ENCODE measurements around the gene ST3GAL6.
"Not testable (repeated sequence)": the region's sequence is repeated elsewhere in the genome, so short reads cannot be mapped to it uniquely, and the experiment has no call there.

The ST3GAL6 gene

DNA sequence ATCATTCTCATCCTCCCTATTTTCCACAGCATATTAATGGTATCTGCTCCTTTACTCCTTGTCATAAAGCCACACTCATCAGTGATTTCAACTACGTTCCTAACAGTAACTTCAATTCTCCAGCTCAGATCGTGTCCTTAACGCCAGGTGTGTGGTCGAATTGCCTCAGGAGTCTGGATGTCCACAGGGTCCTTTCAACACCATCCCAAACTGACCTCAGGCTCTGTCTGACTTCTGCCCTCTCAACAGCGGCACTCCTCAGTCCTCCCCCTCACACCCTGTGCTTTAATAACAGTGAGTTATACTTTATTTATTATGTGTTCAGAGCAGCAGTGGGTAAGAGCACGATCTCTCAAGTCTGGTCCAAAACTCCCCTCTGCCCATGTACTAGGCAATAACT lies 42.4 kb downstream of the ST3GAL6 start:
- no peak for DNase-seq (ENCODE audit: low read depth)

DNA sequence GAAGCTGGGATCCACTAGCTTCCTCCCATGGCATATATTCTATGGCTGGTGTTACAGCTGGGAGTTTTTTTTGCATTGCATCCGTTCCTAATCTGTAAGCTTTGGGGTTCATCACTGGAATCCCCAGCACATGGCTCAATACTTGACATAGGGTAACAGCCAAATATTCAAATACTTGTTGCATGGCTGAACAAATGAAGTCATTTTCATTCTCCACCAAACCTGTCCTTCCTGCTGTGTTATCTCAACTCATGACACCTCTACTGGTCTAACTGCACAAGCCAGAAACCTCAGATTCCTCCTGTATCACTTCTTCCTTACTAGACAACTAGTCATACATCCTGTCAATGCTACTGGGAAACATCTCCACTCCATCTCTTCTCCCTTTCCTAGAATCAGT lies 43.4 kb downstream of the ST3GAL6 start:
- DNase-seq (ENCODE audit: low read depth) = no peak

DNA sequence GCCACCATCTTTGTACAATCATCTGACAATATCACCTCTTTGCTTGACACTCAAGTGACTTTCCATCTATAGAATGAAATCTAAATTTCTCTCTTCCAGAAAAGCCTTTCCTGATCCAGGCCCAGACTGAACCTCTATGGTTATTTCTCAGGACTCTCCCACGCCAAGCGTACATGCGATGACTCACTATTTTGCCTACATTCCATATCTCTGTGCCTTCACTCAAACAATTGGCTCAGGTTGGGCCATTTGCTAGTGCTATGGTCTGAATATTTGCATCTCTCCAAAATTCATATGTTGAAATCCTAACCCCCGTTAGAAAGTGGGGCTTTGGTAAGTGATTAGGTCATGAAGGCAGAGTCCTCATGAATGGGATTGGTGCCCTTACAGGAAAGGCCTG lies 43.9 kb downstream of the ST3GAL6 start:
- DNase-seq (ENCODE audit: low read depth) = no peak

DNA sequence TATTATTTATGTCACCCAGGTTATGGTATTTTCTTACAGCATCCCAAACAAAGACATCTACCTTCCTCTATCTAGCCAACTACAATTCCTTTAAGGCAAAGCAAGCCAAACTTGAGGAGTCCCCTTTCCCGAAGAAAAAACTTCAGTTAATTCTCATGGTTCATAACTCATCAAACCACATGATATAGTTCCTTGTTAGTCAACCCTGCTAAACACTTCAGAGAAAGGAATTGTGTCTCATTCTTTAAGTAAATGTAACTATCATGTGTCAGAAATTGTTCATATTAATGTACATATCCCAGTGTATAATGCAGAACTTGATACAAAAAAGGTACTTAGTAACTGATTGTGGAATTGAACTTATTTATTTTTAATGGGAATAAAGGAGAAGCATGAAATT lies 44.4 kb downstream of the ST3GAL6 start:
- no peak for DNase-seq (ENCODE audit: low read depth)

GRCh38 chr3:98808071-98808470 lies 44.9 kb downstream of the ST3GAL6 start:
- DNase-seq (ENCODE audit: low read depth) = no peak

GRCh38 chr3:98809557-98809956 lies 46.4 kb downstream of the ST3GAL6 start:
- no peak for DNase-seq (ENCODE audit: low read depth)

- no peak for DNase-seq (ENCODE audit: low read depth)
Observed at GRCh38 chr3:98811048-98811447, 47.9 kb downstream of the ST3GAL6 start.

- no peak for DNase-seq (ENCODE audit: low read depth)
Observed at GRCh38 chr3:98812851-98813374, 49.8 kb downstream of the ST3GAL6 start.

DNA sequence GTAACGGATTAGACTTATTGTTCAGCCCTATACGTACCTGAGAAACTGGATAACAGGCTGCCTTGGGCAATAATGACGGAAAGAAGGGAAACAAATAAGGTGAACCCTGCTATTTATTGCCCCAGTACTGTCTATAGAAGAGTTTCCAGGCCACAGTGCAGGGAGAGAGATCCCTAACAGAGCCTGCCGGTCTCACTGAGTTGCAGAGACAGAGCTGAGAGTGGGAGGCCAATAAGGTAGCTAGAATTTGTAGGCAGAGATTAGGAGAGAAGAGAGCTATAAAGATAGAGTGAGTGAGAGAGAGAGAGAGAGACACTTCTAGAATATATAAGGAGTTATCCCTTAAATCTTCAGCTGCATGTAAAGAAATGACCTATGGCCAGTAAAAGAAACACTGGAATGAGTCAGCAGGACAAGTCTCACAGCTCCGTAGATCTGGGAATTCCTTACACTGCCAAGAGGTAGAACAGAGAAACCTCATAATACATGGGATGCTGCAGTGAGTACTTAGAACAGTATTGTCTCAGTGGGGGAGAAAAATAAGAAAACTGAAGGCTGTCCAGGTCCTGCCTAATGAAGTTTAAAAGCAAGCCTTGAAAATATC lies 51.8 kb downstream of the ST3GAL6 start:
- no peak for DNase-seq (ENCODE audit: low read depth)

GRCh38 chr3:98817547-98818041 lies 54.5 kb downstream of the ST3GAL6 start:
- no peak for DNase-seq (ENCODE audit: low read depth)

DNA sequence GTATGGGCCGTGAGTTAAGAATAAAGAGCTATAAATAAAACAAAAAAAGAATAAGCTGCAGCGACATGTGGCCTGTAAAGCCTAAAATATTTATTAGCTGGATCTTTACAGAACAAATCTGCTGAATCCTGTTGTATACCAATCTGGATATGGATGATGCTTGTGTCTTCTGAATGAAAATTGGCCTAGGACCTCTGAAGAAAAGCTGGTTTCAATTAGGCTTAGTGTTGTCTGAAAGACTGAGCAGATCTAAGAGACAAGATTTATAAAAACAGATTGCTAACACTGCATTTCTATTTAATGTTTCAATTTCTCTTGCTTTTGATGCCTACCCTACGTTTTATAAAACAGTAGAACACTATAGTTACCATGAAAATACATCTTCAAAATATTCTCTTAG lies 57.9 kb downstream of the ST3GAL6 start:
- no peak for DNase-seq (ENCODE audit: low read depth)

DNA sequence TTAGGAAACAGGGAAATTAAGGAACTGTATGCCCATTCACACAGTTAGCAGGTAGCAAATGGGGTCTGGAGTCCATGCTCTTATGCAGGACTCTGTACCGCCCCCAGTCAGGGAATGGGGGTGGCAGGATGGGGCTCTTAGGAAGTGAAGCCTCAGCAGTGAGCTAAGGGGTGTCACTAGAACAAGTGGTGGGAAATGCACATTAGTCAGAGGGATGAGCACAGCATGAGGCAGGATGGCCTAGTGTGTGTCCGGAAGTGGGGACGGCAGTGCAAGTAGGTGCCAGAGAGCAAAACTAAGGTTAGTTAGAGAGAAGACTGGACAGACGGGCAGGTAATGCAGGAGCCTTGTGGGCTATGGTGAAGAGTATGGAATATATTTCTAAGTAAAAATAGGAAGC lies 60.7 kb downstream of the ST3GAL6 start:
- DNase-seq (ENCODE audit: low read depth) = no peak

GRCh38 chr3:98824256-98824655 lies 61.1 kb downstream of the ST3GAL6 start:
- no peak for DNase-seq (ENCODE audit: low read depth)

DNA sequence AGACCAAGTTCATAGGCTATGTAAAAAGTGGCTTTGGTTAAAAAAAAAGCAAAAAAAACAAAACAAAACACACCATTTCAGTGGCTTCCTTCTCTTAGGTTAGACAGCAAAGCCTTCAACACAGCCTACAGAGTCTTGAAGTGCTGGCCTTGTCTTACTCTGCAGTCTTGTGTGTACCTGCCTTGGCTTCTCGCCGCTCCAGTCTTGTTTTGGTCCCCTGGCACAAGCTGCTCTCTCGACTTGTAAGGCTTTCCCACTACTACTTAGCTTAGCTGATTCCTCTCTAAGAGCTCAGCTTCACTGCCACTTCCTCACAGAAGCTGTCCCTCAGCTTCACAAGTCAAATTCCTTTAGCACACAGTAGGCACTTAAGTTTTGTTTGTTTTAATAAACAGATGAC lies 63.0 kb downstream of the ST3GAL6 start:
- DNase-seq (ENCODE audit: low read depth) = no peak

- no peak for DNase-seq (ENCODE audit: low read depth)
Observed at GRCh38 chr3:98827221-98827920, 64.2 kb downstream of the ST3GAL6 start.

- DNase-seq (ENCODE audit: low read depth) = no peak
Observed at GRCh38 chr3:98829246-98829832, 66.2 kb downstream of the ST3GAL6 start.

GRCh38 chr3:98831060-98831459 lies 67.9 kb downstream of the ST3GAL6 start:
- DNase-seq (ENCODE audit: low read depth) = not testable (repeated sequence)

DNA sequence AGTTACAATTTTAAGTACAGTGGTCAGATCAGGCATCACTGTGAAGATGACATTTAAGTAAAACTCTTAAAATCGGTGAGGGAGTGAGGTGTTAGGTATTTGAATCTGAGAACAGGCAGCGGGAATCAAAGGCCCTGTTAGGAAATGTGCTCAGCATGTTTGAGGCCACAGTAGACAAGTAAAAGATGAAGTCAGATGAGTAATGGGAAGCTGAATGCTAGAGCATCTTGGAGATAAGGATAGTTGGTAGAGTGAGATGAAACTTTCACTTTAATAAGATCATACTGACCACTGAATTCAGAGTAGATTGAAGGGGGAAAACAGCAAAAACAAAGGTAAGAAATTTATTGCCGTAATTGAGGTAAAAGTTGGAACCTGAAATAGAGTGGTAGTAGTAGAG lies 76.7 kb downstream of the ST3GAL6 start:
- no peak for DNase-seq (ENCODE audit: low read depth)

DNA sequence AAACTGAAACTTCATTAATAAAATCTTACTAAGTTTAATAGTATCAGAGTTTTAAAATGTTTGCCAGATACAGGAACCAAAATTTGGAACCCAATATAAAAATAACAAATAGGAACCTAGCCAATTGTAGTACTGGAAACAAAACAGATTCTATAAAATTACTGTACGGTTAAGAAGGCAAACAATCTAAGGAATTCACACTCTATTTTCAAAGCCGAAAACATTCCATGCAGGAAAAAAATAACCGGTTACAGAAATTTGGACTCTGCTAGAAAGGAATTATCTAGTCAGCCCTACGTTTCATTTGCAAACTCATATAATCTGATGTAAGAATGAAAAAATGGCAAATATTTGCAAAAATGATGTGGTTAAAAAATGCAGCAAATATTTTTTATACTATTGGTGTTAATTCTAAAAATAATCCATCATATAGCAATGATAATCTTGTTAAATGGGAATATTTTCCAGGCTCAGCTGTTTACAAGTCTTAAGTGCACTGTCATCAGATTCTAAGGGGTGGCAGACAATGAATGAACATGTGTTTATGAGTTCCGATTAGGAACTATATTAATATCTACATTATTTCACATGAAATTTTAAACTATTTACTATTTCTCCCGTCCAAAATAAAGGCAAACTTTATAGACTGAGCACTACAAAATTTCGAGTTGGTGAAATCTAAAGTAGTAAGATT lies 80.3 kb downstream of the ST3GAL6 start:
- DNase-seq (ENCODE audit: low read depth) = no peak
